SH-SY5Y (cell line): ENCODE results near the gene ITGB5.

Experiments
- GATA2 ChIP-seq: IDR thresholded peaks from 2 replicates; pipeline ENCODE4 v1.6.1; 2011; ENCODE audit warnings: mild to moderate bottlenecking, low read depth, low read length
- GATA3 ChIP-seq: IDR thresholded peaks from 2 replicates; pipeline ENCODE4 v1.6.1; 2011; ENCODE audit warnings: low read depth, mild to moderate bottlenecking, low read length, moderate library complexity

DNA sequence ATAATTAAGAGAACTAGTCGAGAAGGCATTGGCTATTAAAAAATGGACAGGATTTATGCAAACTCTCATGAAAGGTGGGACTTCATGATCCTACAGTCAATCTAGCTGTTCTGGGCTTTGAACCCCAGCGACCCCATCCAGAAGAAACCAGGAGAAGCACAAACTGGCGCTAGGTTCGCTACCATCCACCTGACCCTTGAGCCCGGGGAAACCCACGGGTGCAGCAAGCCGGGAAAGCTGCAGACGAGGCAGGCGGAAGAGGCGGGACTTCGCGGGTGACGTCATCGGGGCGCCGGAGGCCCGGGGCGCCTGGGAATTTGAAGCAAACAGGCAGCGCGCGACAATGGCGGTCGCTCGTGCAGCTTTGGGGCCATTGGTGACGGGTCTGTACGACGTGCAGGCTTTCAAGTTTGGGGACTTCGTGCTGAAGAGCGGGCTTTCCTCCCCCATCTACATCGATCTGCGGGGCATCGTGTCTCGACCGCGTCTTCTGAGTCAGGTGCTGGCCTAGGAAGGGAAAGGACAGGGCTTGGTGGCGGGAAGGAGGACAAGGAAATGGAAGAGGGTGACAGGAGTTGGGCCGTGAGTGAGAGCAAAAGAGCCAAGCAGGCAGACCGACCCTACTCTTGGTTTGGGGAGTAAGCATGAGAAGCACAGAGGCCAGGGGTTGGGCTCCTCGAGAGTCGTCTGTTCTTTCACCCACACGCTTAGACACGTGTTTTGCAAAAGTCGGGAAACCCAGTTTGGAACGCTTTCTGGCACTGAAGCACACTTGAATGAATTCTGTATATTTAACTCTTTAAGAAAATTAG lies 156.8 kb downstream of the ITGB5 start, which contains the start of gene UMPS:
- TF ChIP-seq GATA3: no peak
- no peak for TF ChIP-seq GATA2
